Measurements from ENCODE around the gene ACTN1.
"Not testable (repeated sequence)": the region's sequence is repeated elsewhere in the genome, so short reads cannot be mapped to it uniquely, and the experiment has no call there.

Gene ACTN1

DNA sequence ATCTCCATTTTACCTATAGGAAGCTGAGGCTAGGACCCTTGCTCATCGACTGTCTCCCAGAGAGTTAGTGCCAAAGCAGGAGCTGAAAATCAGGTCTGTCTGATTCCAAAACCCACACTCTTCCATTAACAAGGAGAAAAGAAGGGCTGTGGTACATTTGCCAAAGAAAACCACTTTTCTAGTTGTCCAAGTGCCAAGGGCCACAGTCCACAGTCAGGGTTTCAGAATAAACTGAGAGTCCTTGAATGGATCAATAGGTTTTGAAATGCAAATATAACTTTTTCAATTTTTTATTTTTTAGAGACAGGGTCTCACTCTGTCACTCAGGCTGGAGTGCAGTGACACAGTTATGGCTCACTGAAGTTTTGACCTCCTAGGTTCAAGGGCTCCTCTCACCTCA is 130.8 kb downstream of the ACTN1 start:
- TF ChIP-seq, protein P1, sequence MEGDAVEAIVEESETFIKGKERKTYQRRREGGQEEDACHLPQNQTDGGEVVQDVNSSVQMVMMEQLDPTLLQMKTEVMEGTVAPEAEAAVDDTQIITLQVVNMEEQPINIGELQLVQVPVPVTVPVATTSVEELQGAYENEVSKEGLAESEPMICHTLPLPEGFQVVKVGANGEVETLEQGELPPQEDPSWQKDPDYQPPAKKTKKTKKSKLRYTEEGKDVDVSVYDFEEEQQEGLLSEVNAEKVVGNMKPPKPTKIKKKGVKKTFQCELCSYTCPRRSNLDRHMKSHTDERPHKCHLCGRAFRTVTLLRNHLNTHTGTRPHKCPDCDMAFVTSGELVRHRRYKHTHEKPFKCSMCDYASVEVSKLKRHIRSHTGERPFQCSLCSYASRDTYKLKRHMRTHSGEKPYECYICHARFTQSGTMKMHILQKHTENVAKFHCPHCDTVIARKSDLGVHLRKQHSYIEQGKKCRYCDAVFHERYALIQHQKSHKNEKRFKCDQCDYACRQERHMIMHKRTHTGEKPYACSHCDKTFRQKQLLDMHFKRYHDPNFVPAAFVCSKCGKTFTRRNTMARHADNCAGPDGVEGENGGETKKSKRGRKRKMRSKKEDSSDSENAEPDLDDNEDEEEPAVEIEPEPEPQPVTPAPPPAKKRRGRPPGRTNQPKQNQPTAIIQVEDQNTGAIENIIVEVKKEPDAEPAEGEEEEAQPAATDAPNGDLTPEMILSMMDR (IDR thresholded peaks at IDR 0.05; ENCODE audit: low read depth, low read length, missing control alignments) = no peak
- DNase-seq (ENCODE audit: low read depth) = no peak
- no peak overlapping the region for H3K4me3 ChIP-seq (ENCODE audit: low read depth, low read length)

DNA sequence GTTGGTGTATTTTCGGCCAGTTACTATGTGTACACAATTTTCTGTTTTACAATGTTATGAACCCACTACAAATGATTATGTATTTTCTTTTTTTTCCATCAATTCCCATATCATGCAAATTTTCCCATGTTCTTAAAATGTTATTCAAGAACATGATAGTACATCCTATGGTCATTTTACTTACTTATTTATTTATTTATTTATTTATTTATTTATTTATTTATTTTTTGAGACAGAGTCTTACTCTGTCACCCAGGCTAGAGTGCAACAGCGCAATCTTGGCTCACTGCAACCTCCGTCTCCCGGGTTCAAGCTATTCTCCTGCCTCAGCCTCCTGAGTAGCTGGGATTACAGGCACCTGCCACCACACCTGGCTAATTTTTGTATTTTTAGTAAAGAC is 131.5 kb downstream of the ACTN1 start:
- not testable (repeated sequence) for H3K4me3 ChIP-seq (ENCODE audit: low read depth, low read length); DNase-seq (ENCODE audit: low read depth)

DNA sequence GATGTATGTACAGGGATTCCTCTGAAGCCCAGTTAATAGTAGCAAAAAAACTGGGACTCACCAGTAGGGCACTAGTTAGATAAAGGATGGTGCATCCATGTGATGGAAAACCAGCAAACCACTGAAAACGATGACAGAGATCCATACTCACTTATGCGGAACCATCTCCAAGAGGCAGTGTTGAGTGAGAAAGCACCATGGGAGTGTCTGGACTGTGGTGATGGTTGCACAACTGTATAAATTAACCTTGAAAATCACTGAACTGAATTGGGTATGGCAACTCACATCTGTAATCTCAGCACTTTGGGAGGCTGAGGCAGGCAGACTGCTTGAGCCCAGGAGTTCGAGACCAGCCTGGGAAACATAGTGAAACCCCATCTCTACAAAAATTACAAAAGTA is 132.6 kb downstream of the ACTN1 start:
- no peak overlapping the region for H3K4me3 ChIP-seq (ENCODE audit: low read depth, low read length)
- TF ChIP-seq, protein P1 (IDR thresholded peaks at IDR 0.05; ENCODE audit: low read depth, low read length, missing control alignments) = no peak
- DNase-seq (ENCODE audit: low read depth) = no peak

DNA sequence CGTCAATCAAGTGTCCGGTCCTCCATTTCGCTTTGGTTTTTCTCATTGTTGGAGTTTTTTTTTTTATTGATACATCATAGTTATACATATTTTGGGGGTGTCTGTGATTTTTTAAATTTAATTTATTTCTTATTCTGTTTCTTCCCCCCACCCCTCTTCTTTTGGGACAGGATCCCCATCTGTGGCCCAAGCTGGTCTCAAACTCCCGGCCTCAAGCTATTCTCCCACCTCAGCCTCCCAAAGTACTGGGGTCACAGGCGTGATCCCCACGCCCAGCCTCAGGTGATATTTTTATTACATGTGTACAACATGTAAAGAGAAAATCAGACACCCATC is 134.9 kb downstream of the ACTN1 start:
- no peak overlapping the region for H3K4me3 ChIP-seq (ENCODE audit: low read depth, low read length)
- TF ChIP-seq, protein P1 (IDR thresholded peaks at IDR 0.05; ENCODE audit: low read depth, low read length, missing control alignments) = no peak

DNA sequence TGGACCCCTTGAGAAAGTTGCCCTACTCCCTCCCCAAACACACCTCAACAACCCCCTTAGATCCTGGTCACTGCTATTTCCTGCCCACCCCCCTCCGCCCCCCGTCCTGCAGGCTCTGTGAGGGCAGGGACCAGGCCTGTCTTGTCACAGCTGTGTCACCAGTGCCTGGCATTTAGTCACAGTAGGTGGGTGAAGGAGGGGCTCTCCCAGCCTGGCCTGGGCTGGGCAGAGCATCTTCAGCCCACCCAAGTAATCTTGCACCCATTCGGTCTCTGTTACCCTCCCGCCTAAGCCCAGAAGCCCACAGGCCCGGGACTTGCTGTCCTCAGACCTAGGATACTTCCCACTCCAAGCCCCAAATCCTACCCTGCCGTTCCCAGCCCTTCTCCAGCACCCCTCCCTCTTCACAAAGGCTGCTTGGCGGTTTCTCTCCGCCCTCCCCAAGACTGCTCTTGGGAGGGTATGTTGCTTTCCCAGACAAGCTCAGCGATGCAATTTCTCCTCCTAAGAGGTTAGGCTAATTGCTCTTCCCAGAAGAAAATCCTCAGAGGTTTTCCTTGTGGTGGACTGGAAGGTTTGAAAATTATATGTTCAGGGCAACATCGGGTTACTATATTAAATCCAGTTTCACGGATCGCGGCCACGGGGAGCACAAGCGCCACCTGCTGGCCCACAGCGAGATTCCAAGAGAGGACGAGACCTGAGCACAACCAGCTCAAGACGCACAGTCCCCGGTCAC is 135.5 kb downstream of the ACTN1 start:
- no peak for DNase-seq (ENCODE audit: low read depth)
- no peak overlapping the region for H3K4me3 ChIP-seq (ENCODE audit: low read depth, low read length)
- TF ChIP-seq, protein P1 (IDR thresholded peaks at IDR 0.05; ENCODE audit: low read depth, low read length, missing control alignments) = peak; percentile 92

More for the DNA sequence above, 134.9 kb downstream of the ACTN1 start:
- DNase-seq (ENCODE audit: low read depth) = no peak

DNA sequence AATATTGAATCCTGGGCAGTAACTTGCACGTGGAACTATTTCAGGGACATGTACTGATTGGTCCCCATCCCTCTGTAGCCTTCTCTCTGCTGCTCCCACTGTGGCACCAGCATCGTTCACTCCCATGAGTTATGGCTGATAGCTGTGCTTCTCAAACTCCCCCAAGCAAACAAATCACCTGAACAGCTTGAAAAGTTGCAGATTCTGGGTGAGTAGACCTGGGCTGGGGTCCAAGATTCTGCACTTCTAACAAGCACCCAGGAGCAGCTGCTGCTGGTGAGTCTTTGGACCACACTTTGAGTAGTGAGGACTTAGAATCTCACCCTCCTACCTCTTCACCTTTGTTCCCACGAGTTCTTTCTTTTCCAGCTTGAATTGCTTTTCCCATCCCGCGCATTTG is 136.8 kb downstream of the ACTN1 start:
- no peak for DNase-seq (ENCODE audit: low read depth)
- TF ChIP-seq, protein P1 (IDR thresholded peaks at IDR 0.05; ENCODE audit: low read depth, low read length, missing control alignments) = no peak

DNA sequence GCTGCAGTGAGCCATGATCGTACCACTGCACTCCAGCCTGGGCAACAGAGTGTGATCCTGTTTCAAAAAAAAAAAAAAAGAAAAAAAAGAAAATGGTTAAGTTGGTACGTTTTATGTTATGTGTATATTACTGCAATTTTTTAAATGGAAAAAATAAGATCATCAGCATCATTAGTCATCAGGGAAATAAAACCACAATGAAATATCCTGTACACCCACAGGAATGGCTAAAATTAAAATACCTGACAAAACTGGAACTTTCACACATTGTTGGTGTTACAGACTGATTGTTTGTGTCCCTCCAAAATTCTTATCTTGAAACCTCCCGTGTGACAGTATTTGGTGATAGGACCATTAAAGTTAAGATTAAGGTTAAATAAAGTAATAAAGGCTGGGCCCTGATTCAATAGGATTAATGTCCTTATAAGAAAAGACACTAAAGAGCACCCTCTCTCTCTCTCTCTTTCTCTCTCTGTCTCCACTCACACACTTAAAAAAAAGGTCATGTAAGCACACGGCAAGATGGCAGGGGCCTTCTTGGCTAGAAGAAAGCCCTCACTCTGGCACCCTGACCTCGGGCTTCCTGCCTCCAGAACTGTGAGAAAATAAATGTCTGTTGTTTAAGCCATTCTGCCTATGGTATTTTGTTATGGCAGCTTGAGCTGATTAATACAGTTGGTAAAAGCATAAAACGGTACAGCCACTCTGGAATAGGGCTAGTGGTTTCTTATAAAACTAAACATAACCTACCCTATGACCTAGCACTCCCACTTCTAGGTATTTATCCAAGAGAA is 137.9 kb downstream of the ACTN1 start:
- no peak for DNase-seq (ENCODE audit: low read depth)
- TF ChIP-seq, protein P1 (IDR thresholded peaks at IDR 0.05; ENCODE audit: low read depth, low read length, missing control alignments) = no peak

More for the DNA sequence above, 136.8 kb downstream of the ACTN1 start:
- H3K4me3 ChIP-seq (ENCODE audit: low read depth, low read length) = no peak overlapping the region

More for the DNA sequence above, 137.9 kb downstream of the ACTN1 start:
- no peak overlapping the region for H3K4me3 ChIP-seq (ENCODE audit: low read depth, low read length)

Data from GM12864 (cell line).